CD4-positive, alpha-beta T cell treated with Interleukin-17A for 4 hours (primary cell): Measurements from ENCODE around the gene SLC1A6.
"Not testable (repeated sequence)": the region's sequence is repeated elsewhere in the genome, so short reads cannot be mapped to it uniquely, and the experiment has no call there.

Experiments
- DNase-seq: peaks from one replicate; pipeline ENCODE4 v3.0.0-alpha.2; 2020; ENCODE audit warnings: mixed read lengths

Gene SLC1A6

DNA sequence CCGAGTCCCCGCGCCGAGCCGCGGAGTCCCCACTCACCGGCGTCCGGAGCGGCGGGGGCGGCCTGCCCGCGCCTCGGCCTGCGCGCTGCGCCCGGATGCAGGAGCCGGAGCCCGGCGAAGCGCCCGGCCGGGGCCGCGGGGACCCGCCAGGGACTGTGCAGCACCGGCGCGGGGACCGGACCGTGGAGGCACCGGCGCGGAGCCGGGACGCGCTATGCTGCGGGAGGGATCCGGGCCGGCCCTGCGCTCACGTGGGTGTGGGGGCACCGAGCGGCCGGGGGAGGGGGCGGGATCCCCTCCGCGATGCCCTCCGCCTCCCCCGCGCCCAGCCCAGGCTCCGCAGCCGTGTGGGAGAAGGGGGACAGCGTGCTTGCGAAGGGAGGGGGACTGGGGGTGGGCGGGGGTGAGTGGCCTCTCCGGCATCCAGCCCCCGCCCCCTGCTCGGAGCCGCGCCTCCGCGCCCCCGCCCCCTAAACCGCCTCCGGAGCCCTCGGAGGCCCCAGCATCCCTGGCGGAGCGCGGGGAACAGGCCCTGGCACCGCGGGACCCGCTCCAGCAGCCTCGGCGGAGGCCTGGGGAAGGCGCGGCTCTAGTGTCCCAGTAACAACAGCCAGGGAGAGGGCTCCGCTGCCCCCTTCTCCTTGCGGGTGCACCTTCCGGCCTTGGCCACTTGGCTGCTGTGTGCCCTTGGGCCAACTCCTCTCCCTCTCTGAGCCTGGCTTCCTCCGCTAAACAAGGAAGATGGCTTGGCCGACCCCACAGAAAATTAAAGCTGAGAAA, at the start of gene SLC1A6:
Gene SLC1A6 (minus strand): TSS at position 389 of the 780 bp plus-strand sequence. CDS start 6,954 bp downstream, outside the sequence.
- no peak for DNase-seq

DNA sequence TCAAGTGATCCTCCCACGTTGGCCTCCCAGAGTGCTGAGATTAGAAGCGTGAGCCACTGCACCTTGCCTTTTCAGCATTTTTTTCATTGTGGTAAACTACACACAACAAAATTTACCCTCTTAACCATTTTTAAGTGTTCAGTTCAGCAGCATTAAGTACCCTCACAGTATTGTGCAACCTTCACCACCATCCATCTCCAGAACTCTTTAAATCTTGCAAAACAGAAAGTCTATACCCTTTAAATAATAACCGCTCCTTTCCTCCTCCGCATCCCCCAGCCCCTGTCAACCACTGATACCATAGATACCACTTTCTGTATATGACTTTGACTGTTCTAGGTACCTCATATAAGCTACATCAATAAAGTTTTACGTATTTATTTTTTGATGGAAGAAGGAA, 48.8 kb upstream of the SLC1A6 start:
- no peak for DNase-seq

- DNase-seq, result no peak
Observed at GRCh38 chr19:15025217-15025616, 45.6 kb upstream of the SLC1A6 start.

GRCh38 chr19:15022752-15023151, 43.1 kb upstream of the SLC1A6 start:
- no peak for DNase-seq

GRCh38 chr19:15021286-15022007, 41.8 kb upstream of the SLC1A6 start:
- DNase-seq, result no peak

DNA sequence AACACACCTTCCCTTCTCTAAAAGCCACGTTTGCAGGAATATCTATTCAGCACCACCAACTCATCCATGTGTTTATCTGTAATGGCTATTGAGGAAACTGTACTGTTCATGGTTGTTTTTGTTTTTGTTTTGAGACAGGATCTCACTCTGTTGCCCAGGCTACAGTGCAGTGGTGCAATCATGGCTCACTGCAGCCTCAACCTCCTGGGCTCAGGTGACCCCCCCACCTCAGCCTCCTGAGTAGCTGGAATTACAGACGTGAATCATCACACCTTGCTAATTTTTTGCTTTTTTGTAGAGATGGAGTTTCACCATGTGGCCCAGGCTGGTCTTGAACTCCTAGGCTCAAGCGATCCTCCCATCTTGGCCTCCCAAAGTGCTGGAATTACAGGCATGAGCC, 39.2 kb upstream of the SLC1A6 start:
- not testable (repeated sequence) for DNase-seq

- DNase-seq, result no peak
Observed at GRCh38 chr19:15015946-15016542, 36.4 kb upstream of the SLC1A6 start.

- no peak for DNase-seq
Observed at GRCh38 chr19:15014579-15014978, 34.9 kb upstream of the SLC1A6 start.

- DNase-seq, result no peak
Observed at GRCh38 chr19:15010501-15011300, 31.0 kb upstream of the SLC1A6 start.

- DNase-seq, result no peak
Observed at GRCh38 chr19:15008308-15008707, 28.6 kb upstream of the SLC1A6 start.

- no peak for DNase-seq
Observed at GRCh38 chr19:14997981-14998380, 18.3 kb upstream of the SLC1A6 start.

DNA sequence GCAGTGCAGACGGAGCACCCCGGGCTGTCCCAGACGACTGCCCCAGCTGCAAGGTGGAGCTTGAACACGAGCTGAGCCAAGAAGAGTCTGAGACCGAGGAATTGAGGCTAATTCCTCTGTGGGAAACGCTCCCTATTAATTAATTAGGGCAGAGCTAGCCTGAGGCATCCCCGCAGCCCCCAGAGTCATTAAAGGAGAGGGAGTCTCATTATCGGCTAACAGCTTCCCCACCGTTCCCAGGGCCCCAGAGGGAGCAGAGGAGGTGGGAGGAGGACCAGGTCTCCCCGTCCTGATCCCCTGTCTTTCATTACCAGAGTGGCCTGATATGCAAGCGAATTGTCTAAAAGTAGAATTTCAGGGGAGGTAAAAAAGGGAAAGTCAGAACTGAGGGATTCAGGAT, 13.1 kb upstream of the SLC1A6 start:
- no peak for DNase-seq

DNA sequence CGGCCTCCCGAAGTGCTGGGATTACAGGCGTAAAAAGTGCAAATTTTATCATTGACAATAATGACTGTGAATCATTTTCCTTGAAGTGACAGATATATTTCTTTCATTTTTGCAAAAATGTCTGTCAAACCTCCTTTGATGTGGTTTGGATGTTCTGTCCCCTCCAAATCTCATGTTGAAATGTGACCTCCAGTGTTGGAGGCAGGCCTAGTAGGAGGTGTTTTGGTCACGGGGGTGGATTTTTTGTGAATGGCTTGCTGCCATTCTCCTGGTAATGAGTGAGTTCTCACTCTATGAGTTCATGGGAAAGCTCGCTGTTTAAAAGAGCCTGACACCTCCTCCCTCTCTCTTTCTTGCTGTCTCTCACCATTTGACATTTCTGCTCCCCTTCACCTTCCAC, 5.5 kb upstream of the SLC1A6 start:
- no peak for DNase-seq

DNA sequence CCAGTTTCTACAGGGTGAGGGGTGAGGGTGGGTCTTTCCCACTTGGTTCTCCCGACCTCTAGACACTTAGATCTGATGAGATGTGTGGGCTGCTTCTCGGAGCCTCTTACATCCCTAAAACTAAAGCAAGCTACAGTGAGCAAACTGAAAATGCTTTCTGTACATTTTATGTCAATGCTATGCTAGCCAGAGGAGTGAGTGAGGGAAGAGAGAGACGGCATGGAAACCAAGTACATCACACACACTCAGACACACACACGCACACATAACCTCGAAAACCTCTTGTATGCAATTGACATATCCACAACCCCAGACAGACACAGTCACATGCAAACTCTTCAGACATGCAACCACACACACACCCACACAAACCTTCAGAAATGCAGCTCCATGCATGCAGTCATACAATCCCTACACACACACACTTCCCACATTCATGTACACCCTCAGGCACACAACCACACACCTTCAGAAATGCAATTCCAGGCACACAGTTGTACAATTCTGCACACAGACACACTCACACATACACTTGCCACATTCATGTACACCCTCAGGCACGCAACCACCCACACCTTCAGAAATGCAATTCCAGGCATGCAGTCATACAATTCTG, 1.4 kb downstream of the SLC1A6 start:
- DNase-seq, result no peak

- no peak for DNase-seq
Observed at GRCh38 chr19:14977128-14977527, 2.5 kb downstream of the SLC1A6 start.

DNA sequence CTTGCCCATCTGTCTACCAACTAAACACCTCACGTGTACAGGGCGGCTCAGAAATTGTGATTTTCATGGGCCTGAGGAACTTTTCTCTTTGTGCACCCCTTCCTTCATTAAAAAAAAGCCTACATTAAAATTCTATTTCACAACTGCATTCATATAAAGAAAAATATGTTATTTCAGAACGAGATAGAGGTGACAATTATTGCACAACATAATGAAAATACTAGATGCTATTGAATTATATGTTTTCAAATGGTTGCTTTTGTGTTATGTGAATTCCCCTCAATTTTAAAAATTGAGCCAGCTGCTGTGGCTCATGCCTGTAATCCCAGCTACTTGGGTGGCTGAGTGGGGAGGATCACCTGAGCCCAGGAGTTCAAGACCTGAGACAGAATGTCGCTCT, 5.2 kb downstream of the SLC1A6 start:
- no peak for DNase-seq

DNA sequence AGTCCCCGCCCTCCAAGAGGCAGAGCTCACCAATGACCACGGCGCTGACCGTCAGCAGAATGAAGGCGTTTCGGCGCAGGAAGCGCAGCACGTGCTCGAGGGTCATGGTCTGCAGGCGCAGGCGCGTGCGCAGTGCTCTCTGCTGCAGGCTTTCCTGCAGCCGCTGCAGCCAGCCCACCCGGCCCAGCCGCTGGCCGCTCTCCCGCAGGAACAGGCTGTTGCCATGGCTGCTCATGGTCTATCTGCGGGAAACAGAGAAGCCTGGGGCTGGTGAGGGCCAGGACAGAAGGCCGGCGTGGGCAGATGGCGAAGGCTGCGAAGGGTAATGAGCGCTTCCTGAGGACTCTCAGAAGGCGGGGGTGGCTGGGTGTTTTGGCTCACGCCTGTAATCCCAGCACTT, 7.0 kb downstream of the SLC1A6 start:
- no peak for DNase-seq

DNA sequence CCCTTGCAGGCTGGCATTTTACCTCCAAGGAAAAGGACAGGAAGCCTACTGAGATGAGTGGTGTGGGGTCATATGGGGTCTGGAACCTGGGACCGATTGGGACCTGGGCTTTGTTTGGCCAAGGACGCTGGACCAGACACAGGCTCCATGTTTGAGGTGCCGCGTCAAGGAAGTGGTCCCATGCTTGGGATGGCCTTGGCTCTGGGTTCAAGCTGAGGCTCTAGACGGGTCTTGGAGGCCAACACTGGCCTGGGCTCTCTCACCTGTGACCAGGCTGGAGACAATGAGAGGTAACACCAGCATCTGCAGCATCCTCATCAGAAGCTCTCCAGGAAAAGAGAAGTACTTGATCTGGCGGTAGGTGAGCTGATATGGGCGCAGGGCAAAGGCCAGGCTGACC, 8.2 kb downstream of the SLC1A6 start:
- DNase-seq, result no peak

- DNase-seq, result no peak
Observed at GRCh38 chr19:14968247-14968646, 11.4 kb downstream of the SLC1A6 start.

GRCh38 chr19:14961956-14962685, 17.5 kb downstream of the SLC1A6 start:
- DNase-seq, result no peak

GRCh38 chr19:14959263-14959662, 20.4 kb downstream of the SLC1A6 start:
- no peak for DNase-seq

DNA sequence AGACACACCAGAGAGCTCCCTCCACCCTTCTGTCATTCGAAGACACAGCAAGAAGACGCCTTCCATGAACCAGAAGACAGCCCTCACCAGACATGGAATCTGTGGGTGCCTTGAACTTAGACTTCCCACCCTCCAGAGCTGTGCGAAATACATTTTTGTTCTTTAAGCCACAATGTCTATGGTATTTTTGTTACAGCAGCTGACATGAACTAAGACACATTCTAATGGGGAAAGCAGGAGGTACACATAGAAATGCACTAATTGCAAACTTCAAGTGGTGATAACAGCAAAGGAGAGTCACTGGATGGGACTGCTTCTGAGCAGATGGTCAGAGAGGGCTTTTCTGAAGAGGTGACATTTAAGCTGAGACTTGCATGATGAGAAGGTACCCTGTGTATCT, 22.2 kb downstream of the SLC1A6 start:
- no peak for DNase-seq
